ENCODE measurements around the gene SDC4.

The SDC4 gene

GRCh38 chr20:45338121-45339030 is 9.8 kb downstream of the SDC4 start:
- Histone ChIP-seq H3K4me1 (peaks cover 10% of the 10 kb centered on the region), H3K4me3 (no peak overlapping the region), H3K9me3 (no peaks in the 10 kb centered on the region), H3K36me3 (no peaks in the 10 kb centered on the region), H3K9ac (no peak overlapping the region), H4K20me1 (no peaks in the 10 kb centered on the region), H3K27ac (no peak overlapping the region), H3K27me3 (no peaks in the 10 kb centered on the region), H3K4me2 (no peak overlapping the region; the same call in 1 of the 2 replicates)
- no peak for TF ChIP-seq Cebpa-rat (IDR thresholded peaks at IDR 0.05)

- H3K27me3 ChIP-seq: no peaks in the 10 kb centered on the region
- no peaks in the 10 kb centered on the region for H3K9me3 ChIP-seq
- H3K9ac ChIP-seq: no peak overlapping the region
- H3K4me3 ChIP-seq: no peak overlapping the region
- H3K27ac ChIP-seq: no peak overlapping the region
- no peak overlapping the region for H3K4me2 ChIP-seq
- no peaks in the 10 kb centered on the region for H4K20me1 ChIP-seq
- no peaks in the 10 kb centered on the region for H3K36me3 ChIP-seq
- H3K4me1 ChIP-seq: peaks cover 10% of the 10 kb centered on the region
- TF ChIP-seq Cebpa-rat (IDR thresholded peaks at IDR 0.05): no peak
These were observed 10.7 kb downstream of the SDC4 start for GRCh38 chr20:45337367-45338120.

GRCh38 chr20:45336530-45337366 is 11.5 kb downstream of the SDC4 start:
- H3K4me3 ChIP-seq: no peak overlapping the region

GRCh38 chr20:45330476-45330875 is 17.7 kb downstream of the SDC4 start:
- H3K36me3 ChIP-seq: no peaks in the 10 kb centered on the region
- H3K27me3 ChIP-seq: no peaks in the 10 kb centered on the region
- H3K27ac ChIP-seq: no peak overlapping the region

More at GRCh38 chr20:45336530-45337366, 11.5 kb downstream of the SDC4 start:
- TF ChIP-seq Cebpa-rat (IDR thresholded peaks at IDR 0.05): no peak
- no peak overlapping the region for H3K27ac ChIP-seq
- H3K4me2 ChIP-seq: no peak overlapping the region
- no peak overlapping the region for H3K9ac ChIP-seq
- H3K4me1 ChIP-seq: peaks cover 6% of the 10 kb centered on the region
- no peaks in the 10 kb centered on the region for H3K9me3 ChIP-seq
- H3K27me3 ChIP-seq: no peaks in the 10 kb centered on the region
- H4K20me1 ChIP-seq: no peaks in the 10 kb centered on the region
- no peaks in the 10 kb centered on the region for H3K36me3 ChIP-seq

GRCh38 chr20:45329497-45330319 is 18.5 kb downstream of the SDC4 start:
- Histone ChIP-seq H3K4me1 (peaks cover 24% of the 10 kb centered on the region), H3K9me3 (no peaks in the 10 kb centered on the region), H3K4me2 (no peak overlapping the region), H3K27me3 (no peaks in the 10 kb centered on the region), H3K9ac (no peak overlapping the region), H3K27ac (no peak overlapping the region), H4K20me1 (no peaks in the 10 kb centered on the region), H3K36me3 (no peaks in the 10 kb centered on the region), H3K4me3 (no peak overlapping the region)
- no peak for TF ChIP-seq Cebpa-rat (IDR thresholded peaks at IDR 0.05)

More at GRCh38 chr20:45330476-45330875, 17.7 kb downstream of the SDC4 start:
- H3K9me3 ChIP-seq: no peaks in the 10 kb centered on the region
- H3K4me1 ChIP-seq: peaks cover 17% of the 10 kb centered on the region
- no peak overlapping the region for H3K9ac ChIP-seq
- H3K4me3 ChIP-seq: no peak overlapping the region
- TF ChIP-seq Cebpa-rat (IDR thresholded peaks at IDR 0.05): no peak
- H4K20me1 ChIP-seq: no peaks in the 10 kb centered on the region
- H3K4me2 ChIP-seq: no peak overlapping the region

GRCh38 chr20:45328451-45328850 is 19.8 kb downstream of the SDC4 start:
- Histone ChIP-seq H3K4me1 (peaks cover 37% of the 10 kb centered on the region), H3K4me2 (no peak overlapping the region), H3K4me3 (no peak overlapping the region), H3K9me3 (no peaks in the 10 kb centered on the region), H3K9ac (no peak overlapping the region), H4K20me1 (no peaks in the 10 kb centered on the region), H3K36me3 (no peaks in the 10 kb centered on the region), H3K27ac (no peak overlapping the region), H3K27me3 (no peaks in the 10 kb centered on the region)
- TF ChIP-seq Cebpa-rat (IDR thresholded peaks at IDR 0.05): no peak

GRCh38 chr20:45325371-45325770 is 22.9 kb downstream of the SDC4 start:
- Histone ChIP-seq H3K9me3 (no peaks in the 10 kb centered on the region), H3K4me2 (peak overlapping the region; percentile 94), H3K9ac (peak overlapping the region; percentile 61; the same call in 1 of the 2 replicates), H4K20me1 (no peaks in the 10 kb centered on the region), H3K4me3 (no peak overlapping the region), H3K27me3 (no peaks in the 10 kb centered on the region), H3K4me1 (peaks cover 68% of the 10 kb centered on the region), H3K36me3 (no peaks in the 10 kb centered on the region), H3K27ac (peak overlapping the region; percentile 68)
- TF ChIP-seq Cebpa-rat (IDR thresholded peaks at IDR 0.05): no peak

- Histone ChIP-seq H3K36me3 (no peaks in the 10 kb centered on the region), H3K9ac (no peak overlapping the region), H3K9me3 (no peaks in the 10 kb centered on the region), H3K4me1 (peaks cover 84% of the 10 kb centered on the region), H3K4me2 (peak overlapping the region; percentile 94), H4K20me1 (no peaks in the 10 kb centered on the region), H3K4me3 (no peak overlapping the region), H3K27ac (no peak overlapping the region), H3K27me3 (no peaks in the 10 kb centered on the region)
- TF ChIP-seq Cebpa-rat (IDR thresholded peaks at IDR 0.05): no peak
These were observed 24.5 kb downstream of the SDC4 start for GRCh38 chr20:45323731-45324130.

- Histone ChIP-seq H3K4me1 (peaks cover 92% of the 10 kb centered on the region), H3K4me3 (no peak overlapping the region), H3K27ac (no peak overlapping the region), H3K27me3 (no peaks in the 10 kb centered on the region), H4K20me1 (no peaks in the 10 kb centered on the region), H3K9me3 (no peaks in the 10 kb centered on the region), H3K36me3 (no peaks in the 10 kb centered on the region), H3K9ac (no peak overlapping the region), H3K4me2 (peak overlapping the region; percentile 94)
- no peak for TF ChIP-seq Cebpa-rat (IDR thresholded peaks at IDR 0.05)
These were observed 25.3 kb downstream of the SDC4 start for GRCh38 chr20:45322952-45323383.

Data from BLaER1 (cell line).